Right cardiac atrium (tissue), 5 donors: ENCODE measurements around the gene TJAP1. TPM values are rescaled to one million over a fixed set of nuclear protein-coding genes. Genes with fewer than 3 reads are reported as not detected.
"Not testable (repeated sequence)": the region's sequence is repeated elsewhere in the genome, so short reads cannot be mapped to it uniquely, and the experiment has no call there.

ENCODE experiments used
- ATAC-seq, 2 donors: fragments of 200-7000 bp; cut with Tn5 transposase; one replicate each; pipeline versions ENCODE4 v1.8.0 to v1.9.1; 2020; ENCODE audit warnings: moderate library complexity in 2 of 2, mild to moderate bottlenecking in 1 of 2
- DNase-seq, 3 donors: peaks; one replicate each; pipeline ENCODE4 v3.0.0-alpha.2; 2020
- H3K27ac ChIP-seq: one replicate; pipeline ENCODE4 v1.5.1; 2013; ENCODE audit warnings: mild to moderate bottlenecking, low read length, control low read depth, moderate library complexity
- H3K27me3 ChIP-seq: one replicate; pipeline ENCODE4 v1.6.1; 2013; ENCODE audit not compliant: control insufficient read depth, insufficient read depth
- H3K4me1 ChIP-seq: one replicate; pipeline ENCODE4 v1.6.1; 2013; ENCODE audit warnings: low read length; ENCODE audit not compliant: control insufficient read depth, insufficient read depth
- H3K4me3 ChIP-seq: one replicate; pipeline ENCODE4 v1.5.1; 2013; ENCODE audit warnings: low read length, control low read depth
- H3K9me3 ChIP-seq: one replicate; pipeline ENCODE4 v1.6.1; 2013; ENCODE audit warnings: low read length; ENCODE audit not compliant: control insufficient read depth
- WGBS: extraction: QIAGEN DNeasy Blood & Tissue Kit; methylation state at CpG from one replicate; pipeline ENCODE4 v1.1.7; 2013; 5-methylcytosine and 5-hydroxymethylcytosine counted together
- intact Hi-C, 4 donors: fragments of 100-400 bp; cut with DNase I; formaldehyde crosslinking; loops; one replicate each; pipeline versions ENCODE4 v1.11.0 to v1.14.0; 2022 to 2023
- polyA plus RNA-seq: library from polyadenylated mRNA; stranded (reverse); fragments of 200-250 nt; gene quantifications from one replicate; pipeline ENCODE4 v1.2.3, GENCODE V29; 2013
- total RNA-seq, 4 donors: library from RNA; stranded (reverse); fragmentation: NEBNext Ultra II Directional; extraction: Animal tissue kit (Norgen Biotek cat#: 25700); gene quantifications; one replicate each; pipeline ENCODE4 v1.2.1, GENCODE V29; 2021
- donor health status: healthy with polysubstance abuse.
- donor health status: DM: no; HTN: yes; CAD: no.
- donor health status: DM: no; HTN: no; CAD: no.
- donor health status: DM: no; HTN: yes; CAD: no; lungs with severe emphysema.
- donor health status: DM: yes; HTN: yes; CAD: no.

Gene TJAP1
- total and polyA plus RNA-seq, 5 donors = 15.5 to 23.9 (median 19.9) TPM

- Histone ChIP-seq H3K9me3 (no peaks in the 10 kb centered on the region), H3K4me1 (peaks cover 23% of the 10 kb centered on the region), H3K4me3 (no peak overlapping the region), H3K27ac (no peak overlapping the region), H3K27me3 (no peaks in the 10 kb centered on the region)
- 91% methylated on average over 6 of the region's 6 CpGs for WGBS
- DNase-seq = no peak
- intact Hi-C loops = no loop called here
- ATAC-seq = no peak
These were observed 17.0 kb downstream of the TJAP1 start for GRCh38 chr6:43494321-43494720.

DNA sequence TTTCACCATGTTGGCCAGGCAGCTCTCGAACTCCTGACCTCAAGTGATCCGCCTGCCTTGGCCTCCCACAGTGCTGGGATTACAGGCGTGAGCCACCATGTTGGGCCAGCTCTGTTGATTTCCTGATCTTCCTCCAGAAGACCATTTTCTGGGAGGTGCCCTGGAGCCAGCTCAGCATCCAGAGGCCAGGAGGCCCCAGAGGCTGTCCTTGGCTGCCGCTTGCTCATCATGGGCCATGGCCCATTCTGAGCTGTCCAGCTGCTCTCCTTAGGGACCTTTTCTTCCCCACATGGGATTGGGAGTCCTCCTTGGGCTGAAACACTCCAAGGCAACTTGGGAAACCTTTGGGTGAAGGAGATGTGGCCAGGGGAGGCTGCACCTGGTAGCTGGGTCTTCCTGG, 17.4 kb downstream of the TJAP1 start:
- ATAC-seq (no peak), DNase-seq (no peak)
- H3K9me3 ChIP-seq = no peaks in the 10 kb centered on the region
- peaks cover 19% of the 10 kb centered on the region for H3K4me1 ChIP-seq
- 96% methylated on average over 4 of the region's 4 CpGs for WGBS
- no peak overlapping the region for H3K4me3 ChIP-seq
- no peak overlapping the region for H3K27ac ChIP-seq
- H3K27me3 ChIP-seq = no peaks in the 10 kb centered on the region
- intact Hi-C loops = loop anchor here in 1 of 4 donors (5.0 kb wide), 1 partner anchor 42 kb away; no protein-coding TSS in a partner anchor

DNA sequence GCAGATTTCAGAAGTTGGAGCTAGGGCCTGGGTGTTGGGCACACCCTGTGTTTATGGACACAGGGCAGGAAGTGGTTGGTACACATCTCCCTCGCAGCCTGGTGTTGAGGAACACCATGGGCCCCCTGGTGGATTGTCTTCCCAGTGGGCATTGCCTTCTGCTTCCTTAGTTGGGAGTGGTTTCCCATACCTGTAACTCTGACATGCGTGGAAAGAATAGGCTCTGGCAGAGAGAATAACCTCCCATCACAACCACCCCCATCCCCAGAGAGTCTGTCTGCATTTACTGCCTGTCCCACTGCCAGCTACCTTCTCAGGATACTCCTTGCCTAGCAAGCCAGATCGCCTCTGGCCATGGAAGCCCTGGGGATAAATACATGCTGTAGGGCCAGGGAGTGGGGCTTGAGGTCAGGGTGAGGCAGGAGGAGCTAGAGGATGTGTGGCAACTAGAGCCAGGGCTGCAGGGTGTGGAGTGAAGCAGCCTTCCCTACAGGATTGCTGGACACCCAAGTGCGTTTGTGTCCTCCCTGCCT, 18.1 kb downstream of the TJAP1 start:
- H3K27me3 ChIP-seq = no peaks in the 10 kb centered on the region
- H3K4me1 ChIP-seq = peaks cover 18% of the 10 kb centered on the region
- intact Hi-C loops = loop anchor here in 1 of 4 donors (5.0 kb wide), 1 partner anchor 43 kb away; no protein-coding TSS in a partner anchor
- no peaks in the 10 kb centered on the region for H3K9me3 ChIP-seq
- 79% methylated on average over 4 of the region's 4 CpGs for WGBS
- H3K4me3 ChIP-seq = no peak overlapping the region
- ATAC-seq (no peak), DNase-seq (no peak)
- H3K27ac ChIP-seq = no peak overlapping the region

- intact Hi-C loops = loop anchor here in 1 of 4 donors (5.0 kb wide), 1 partner anchor 44 kb away; no protein-coding TSS in a partner anchor
- Histone ChIP-seq H3K4me3 (no peak overlapping the region), H3K4me1 (peaks cover 20% of the 10 kb centered on the region), H3K27ac (no peak overlapping the region), H3K9me3 (no peaks in the 10 kb centered on the region), H3K27me3 (no peaks in the 10 kb centered on the region)
- WGBS = 49% methylated on average over 18 of the region's 18 CpGs
- ATAC-seq (peak in 1 of 2 donors; percentile 7), DNase-seq (peak in 2 of 3 donors; percentile 71 to 73)
These were observed 19.2 kb downstream of the TJAP1 start for GRCh38 chr6:43496370-43497128.

- intact Hi-C loops = loop anchor here in 1 of 4 donors (5.0 kb wide), 1 partner anchor 45 kb away; no protein-coding TSS in a partner anchor
- H3K9me3 ChIP-seq = no peaks in the 10 kb centered on the region
- 79% methylated on average over 6 of the region's 6 CpGs for WGBS
- no peak overlapping the region for H3K27ac ChIP-seq
- no peak overlapping the region for H3K4me3 ChIP-seq
- no peaks in the 10 kb centered on the region for H3K27me3 ChIP-seq
- peaks cover 16% of the 10 kb centered on the region for H3K4me1 ChIP-seq
- DNase-seq (no peak), ATAC-seq (no peak)
These were observed 19.7 kb downstream of the TJAP1 start for GRCh38 chr6:43497129-43497396.

DNA sequence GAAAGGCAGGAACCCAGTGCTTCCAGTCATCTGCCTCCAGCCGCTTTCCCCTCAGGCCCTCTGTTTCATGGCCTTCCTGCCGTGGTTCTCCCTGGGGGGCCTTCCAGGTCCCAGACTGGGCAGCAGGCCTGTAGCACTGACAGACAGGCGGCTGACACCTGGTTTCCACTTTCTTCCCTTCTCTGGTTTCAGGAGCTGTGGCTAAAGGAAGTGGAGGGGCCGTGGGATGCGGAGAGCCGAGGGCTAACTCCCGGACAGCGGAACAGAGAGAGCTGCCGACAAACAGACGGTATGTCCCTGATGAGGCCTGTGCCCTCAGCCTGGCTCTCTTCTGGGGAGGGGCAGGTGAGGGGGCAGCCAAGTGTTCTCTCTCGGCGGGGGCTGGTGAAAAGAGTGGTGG, 20.3 kb downstream of the TJAP1 start:
- WGBS = 81% methylated on average over 12 of the region's 12 CpGs
- no peak for DNase-seq
- no peak overlapping the region for H3K27ac ChIP-seq
- ATAC-seq = no peak
- peaks cover 11% of the 10 kb centered on the region for H3K4me1 ChIP-seq
- intact Hi-C loops = loop anchor here in 1 of 4 donors (5.0 kb wide), 1 partner anchor 45 kb away; no protein-coding TSS in a partner anchor
- no peak overlapping the region for H3K4me3 ChIP-seq
- H3K27me3 ChIP-seq = no peaks in the 10 kb centered on the region
- no peaks in the 10 kb centered on the region for H3K9me3 ChIP-seq

DNA sequence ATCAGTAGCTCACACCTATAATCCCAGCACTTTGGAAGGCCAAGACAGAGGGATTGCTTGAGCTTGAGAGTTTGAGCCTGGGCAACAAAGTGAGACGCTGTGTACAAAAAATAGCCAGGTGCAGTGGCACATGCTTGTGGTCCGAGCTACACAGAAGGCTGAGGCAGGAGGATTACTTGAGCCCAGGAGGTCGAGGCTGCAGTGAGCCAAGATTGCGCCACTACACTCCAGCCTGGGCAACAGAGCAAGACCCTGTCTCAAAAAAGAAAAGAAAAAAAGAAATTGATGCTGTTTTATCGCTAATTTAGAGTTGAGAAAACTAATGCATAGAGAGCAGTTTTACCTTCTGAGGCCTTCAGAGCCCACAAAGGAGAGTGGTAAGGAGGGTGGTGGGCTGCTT, 20.9 kb downstream of the TJAP1 start:
- not testable (repeated sequence) for H3K9me3 ChIP-seq, H3K4me3 ChIP-seq, H3K27me3 ChIP-seq, H3K27ac ChIP-seq, ATAC-seq, DNase-seq
- intact Hi-C loops = loop anchor here in 1 of 4 donors (5.0 kb wide), 1 partner anchor 46 kb away; no protein-coding TSS in a partner anchor
- WGBS = 94% methylated on average over 5 of the region's 5 CpGs
- peaks cover 11% of the 10 kb centered on the region for H3K4me1 ChIP-seq

GRCh38 chr6:43499028-43499815, 21.9 kb downstream of the TJAP1 start:
- WGBS = 67% methylated on average over 12 of the region's 12 CpGs
- ATAC-seq (peak; percentile 71 to 85), DNase-seq (peak in 2 of 3 donors; percentile 53 to 55)
- H3K27ac ChIP-seq = peak overlapping the region; percentile 21
- H3K4me3 ChIP-seq = no peak overlapping the region
- no peaks in the 10 kb centered on the region for H3K27me3 ChIP-seq
- intact Hi-C loops = loop anchor here in 1 of 4 donors (5.0 kb wide), 1 partner anchor 47 kb away; no protein-coding TSS in a partner anchor
- H3K9me3 ChIP-seq = no peaks in the 10 kb centered on the region
- H3K4me1 ChIP-seq = peaks cover 11% of the 10 kb centered on the region

DNA sequence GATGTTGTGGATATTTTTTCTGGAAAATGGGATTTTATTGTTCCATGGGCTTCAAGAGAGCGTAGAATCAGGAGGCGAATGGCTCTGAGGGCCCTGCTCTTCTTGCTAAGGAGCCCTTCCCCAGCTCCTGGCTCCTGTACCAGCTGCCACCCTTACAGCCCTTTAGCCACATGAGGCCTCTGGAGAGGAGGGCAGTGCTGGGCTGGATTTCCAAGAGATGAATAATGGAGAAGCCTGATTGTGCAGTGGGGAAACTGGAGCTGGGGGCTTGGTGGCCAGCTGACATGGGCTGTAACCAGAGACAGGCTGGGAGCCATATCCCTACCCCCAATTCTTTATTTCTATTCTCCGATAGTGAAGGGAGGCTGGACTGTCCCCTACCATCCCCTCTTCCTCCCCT, 23.6 kb downstream of the TJAP1 start:
- intact Hi-C loops = loop anchor here in 2 of 4 donors (5.0 to 10.0 kb wide), 4 partner anchors 44 to 236 kb away; partner anchors contain the start of gene DLK2 (in 1 of the 2)
- no peaks in the 10 kb centered on the region for H3K27me3 ChIP-seq
- DNase-seq = no peak
- no peak overlapping the region for H3K4me3 ChIP-seq
- no peak overlapping the region for H3K27ac ChIP-seq
- WGBS = 98% methylated on average over 3 of the region's 3 CpGs
- H3K9me3 ChIP-seq = no peaks in the 10 kb centered on the region
- peaks cover 7% of the 10 kb centered on the region for H3K4me1 ChIP-seq
- ATAC-seq = no peak

GRCh38 chr6:43502666-43503065, 25.3 kb downstream of the TJAP1 start:
- WGBS = 78% methylated on average over 4 of the region's 4 CpGs
- Histone ChIP-seq H3K9me3 (no peaks in the 10 kb centered on the region), H3K4me1 (peaks cover 11% of the 10 kb centered on the region), H3K27ac (no peak overlapping the region), H3K27me3 (no peaks in the 10 kb centered on the region), H3K4me3 (no peak overlapping the region)
- DNase-seq = peak in 1 of 3 donors; percentile 63
- ATAC-seq = no peak
- intact Hi-C loops = loop anchor here in 2 of 4 donors (5.0 to 10.0 kb wide), 4 partner anchors 45 to 238 kb away; partner anchors contain the start of gene DLK2 (in 1 of the 2)
